ENCODE data around the gene SIDT2.
A peak's percentile ranks its signal among the peaks of the same experiment; 100 is the strongest.

The SIDT2 gene

GRCh38 chr11:117170210-117170609 lies 8.3 kb upstream of the SIDT2 start:
- Mint-ChIP-seq H3K36me3 (ENCODE audit: low read depth) (peaks cover 45% of the 10 kb centered on the region), H3K27me3 (ENCODE audit: low read depth) (no peaks in the 10 kb centered on the region), H3K4me3 (peak overlapping the region; percentile 23 to 71 (median 47)), H3K27ac (peak overlapping the region; percentile 87 to 92 (median 89)), H3K9me3 (no peaks in the 10 kb centered on the region), H3K4me1 (peaks cover 80% of the 10 kb centered on the region)
- TF ChIP-seq, protein P1, sequence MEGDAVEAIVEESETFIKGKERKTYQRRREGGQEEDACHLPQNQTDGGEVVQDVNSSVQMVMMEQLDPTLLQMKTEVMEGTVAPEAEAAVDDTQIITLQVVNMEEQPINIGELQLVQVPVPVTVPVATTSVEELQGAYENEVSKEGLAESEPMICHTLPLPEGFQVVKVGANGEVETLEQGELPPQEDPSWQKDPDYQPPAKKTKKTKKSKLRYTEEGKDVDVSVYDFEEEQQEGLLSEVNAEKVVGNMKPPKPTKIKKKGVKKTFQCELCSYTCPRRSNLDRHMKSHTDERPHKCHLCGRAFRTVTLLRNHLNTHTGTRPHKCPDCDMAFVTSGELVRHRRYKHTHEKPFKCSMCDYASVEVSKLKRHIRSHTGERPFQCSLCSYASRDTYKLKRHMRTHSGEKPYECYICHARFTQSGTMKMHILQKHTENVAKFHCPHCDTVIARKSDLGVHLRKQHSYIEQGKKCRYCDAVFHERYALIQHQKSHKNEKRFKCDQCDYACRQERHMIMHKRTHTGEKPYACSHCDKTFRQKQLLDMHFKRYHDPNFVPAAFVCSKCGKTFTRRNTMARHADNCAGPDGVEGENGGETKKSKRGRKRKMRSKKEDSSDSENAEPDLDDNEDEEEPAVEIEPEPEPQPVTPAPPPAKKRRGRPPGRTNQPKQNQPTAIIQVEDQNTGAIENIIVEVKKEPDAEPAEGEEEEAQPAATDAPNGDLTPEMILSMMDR (IDR thresholded peaks at IDR 0.05; ENCODE audit: unreplicated experiment in 3 of 3) = no peak

GRCh38 chr11:117171007-117171403 lies 7.5 kb upstream of the SIDT2 start:
- peaks cover 81% of the 10 kb centered on the region for H3K4me1 Mint-ChIP-seq
- H3K9me3 Mint-ChIP-seq = no peaks in the 10 kb centered on the region
- peak overlapping the region; percentile 87 to 92 (median 89) for H3K27ac Mint-ChIP-seq
- H3K36me3 Mint-ChIP-seq (ENCODE audit: low read depth) = peaks cover 37% of the 10 kb centered on the region
- no peaks in the 10 kb centered on the region for H3K27me3 Mint-ChIP-seq (ENCODE audit: low read depth)
- peak overlapping the region in 2 of 3 experiments; percentile 13 to 22 for H3K4me3 Mint-ChIP-seq
- TF ChIP-seq, protein P1 (IDR thresholded peaks at IDR 0.05; ENCODE audit: unreplicated experiment in 3 of 3) = no peak

- H3K27me3 Mint-ChIP-seq (ENCODE audit: low read depth) = no peaks in the 10 kb centered on the region
- no peaks in the 10 kb centered on the region for H3K9me3 Mint-ChIP-seq
- peak overlapping the region; percentile 13 to 34 (median 16) for H3K4me3 Mint-ChIP-seq
- H3K4me1 Mint-ChIP-seq = peaks cover 77% of the 10 kb centered on the region
- peak overlapping the region; percentile 87 to 92 (median 89) for H3K27ac Mint-ChIP-seq
- H3K36me3 Mint-ChIP-seq (ENCODE audit: low read depth) = peaks cover 32% of the 10 kb centered on the region
- TF ChIP-seq, protein P1 (IDR thresholded peaks at IDR 0.05; ENCODE audit: unreplicated experiment in 3 of 3) = no peak
Measured at GRCh38 chr11:117171404-117172061, 7.0 kb upstream of the SIDT2 start.

GRCh38 chr11:117172724-117173421 lies 5.7 kb upstream of the SIDT2 start:
- Mint-ChIP-seq H3K27me3 (ENCODE audit: low read depth) (no peaks in the 10 kb centered on the region), H3K36me3 (ENCODE audit: low read depth) (peaks cover 21% of the 10 kb centered on the region), H3K4me1 (peaks cover 69% of the 10 kb centered on the region), H3K4me3 (peak overlapping the region in 2 of 3 experiments; percentile 21 to 43), H3K9me3 (no peaks in the 10 kb centered on the region), H3K27ac (peak overlapping the region; percentile 87 to 97 (median 92))
- TF ChIP-seq, protein P1 (IDR thresholded peaks at IDR 0.05; ENCODE audit: unreplicated experiment in 3 of 3) = no peak

GRCh38 chr11:117175104-117175503 lies 3.4 kb upstream of the SIDT2 start:
- TF ChIP-seq, protein P1 (IDR thresholded peaks at IDR 0.05; ENCODE audit: unreplicated experiment in 3 of 3) = no peak
- peak overlapping the region in 2 of 3 experiments; percentile 10 to 57 for H3K4me3 Mint-ChIP-seq
- peaks cover 7% of the 10 kb centered on the region for H3K36me3 Mint-ChIP-seq (ENCODE audit: low read depth)
- H3K27me3 Mint-ChIP-seq (ENCODE audit: low read depth) = peaks cover 4% of the 10 kb centered on the region
- H3K27ac Mint-ChIP-seq = peak overlapping the region; percentile 34 to 81 (median 71)
- no peaks in the 10 kb centered on the region for H3K9me3 Mint-ChIP-seq
- peaks cover 69% of the 10 kb centered on the region for H3K4me1 Mint-ChIP-seq
